ENCODE results near the gene ID2. TPM values are rescaled to one million over a fixed set of nuclear protein-coding genes. Genes with fewer than 3 reads are reported as not detected.

ID2 gene
- total and polyA plus RNA-seq, 10 of the 15 experiments (the other 5 are each of a cell fraction or from before 2014, with no cell fraction given): 39.0 to 613 (median 73.6) TPM

GRCh38 chr2:8643250-8643995 lies 38.4 kb upstream of the ID2 start (continued):
- TF ChIP-seq RFX5 (IDR thresholded peaks at IDR 0.05; ENCODE audit: low read depth, low read length): no peak
- TF ChIP-seq STAT3 (IDR thresholded peaks at IDR 0.05; ENCODE audit: low read depth, low read length): no peak
- TF ChIP-seq SKIL (IDR thresholded peaks at IDR 0.05; ENCODE audit: low read depth, poor library complexity, severe bottlenecking): no peak
- TF ChIP-seq SMAD5 (IDR thresholded peaks at IDR 0.05; ENCODE audit: low read depth): no peak

DNA sequence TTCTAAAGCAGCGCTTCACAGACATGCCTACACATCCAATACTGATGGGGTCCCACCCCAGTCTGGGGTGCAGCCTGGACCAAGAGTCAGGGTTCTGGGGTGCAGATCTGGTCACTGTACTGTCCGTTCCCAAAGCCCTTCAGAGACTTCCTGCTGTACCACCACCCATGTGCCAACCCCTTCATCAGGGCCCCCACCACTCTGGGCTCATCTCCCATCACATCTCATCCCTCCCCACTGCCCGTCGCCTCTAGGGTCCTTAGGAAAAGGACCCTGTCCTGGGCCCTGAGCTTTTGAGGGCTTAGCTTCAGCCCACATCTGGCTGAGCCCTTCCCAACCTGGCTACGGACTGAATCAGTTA lies 37.9 kb upstream of the ID2 start:
- intact Hi-C loops (cut with micrococcal nuclease; ENCODE audit: unreplicated experiment): no loop called here
- H3K27me3 ChIP-seq (replicated peaks in 1 of 2; ENCODE audit: control insufficient read depth in 2 of 2, insufficient read depth in 2 of 2, low read length in 1 of 2): no peaks in the 10 kb centered on the region; a peak in 1 of 4 replicates
- no peaks in the 10 kb centered on the region for H4K20me1 ChIP-seq (ENCODE audit: control insufficient read depth, insufficient read depth)
- CTCF ChIA-PET: no interaction called here
- TF ChIP-seq, protein P1, sequence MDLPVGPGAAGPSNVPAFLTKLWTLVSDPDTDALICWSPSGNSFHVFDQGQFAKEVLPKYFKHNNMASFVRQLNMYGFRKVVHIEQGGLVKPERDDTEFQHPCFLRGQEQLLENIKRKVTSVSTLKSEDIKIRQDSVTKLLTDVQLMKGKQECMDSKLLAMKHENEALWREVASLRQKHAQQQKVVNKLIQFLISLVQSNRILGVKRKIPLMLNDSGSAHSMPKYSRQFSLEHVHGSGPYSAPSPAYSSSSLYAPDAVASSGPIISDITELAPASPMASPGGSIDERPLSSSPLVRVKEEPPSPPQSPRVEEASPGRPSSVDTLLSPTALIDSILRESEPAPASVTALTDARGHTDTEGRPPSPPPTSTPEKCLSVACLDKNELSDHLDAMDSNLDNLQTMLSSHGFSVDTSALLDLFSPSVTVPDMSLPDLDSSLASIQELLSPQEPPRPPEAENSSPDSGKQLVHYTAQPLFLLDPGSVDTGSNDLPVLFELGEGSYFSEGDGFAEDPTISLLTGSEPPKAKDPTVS (IDR thresholded peaks at IDR 0.05; ENCODE audit: low read depth, low read length): no peak
- TF ChIP-seq BCL3 (IDR thresholded peaks at IDR 0.05; ENCODE audit: borderline replicate concordance, insufficient read depth, low read depth, low read length, poor library complexity, severe bottlenecking): no peak
- no peak for TF ChIP-seq HDAC2 (IDR thresholded peaks at IDR 0.05)
- no peaks in the 10 kb centered on the region for H3K36me3 ChIP-seq (ENCODE audit: control insufficient read depth in 2 of 2, insufficient read depth in 2 of 2, low read length in 1 of 2)
- no peak overlapping the region for H2AFZ ChIP-seq (ENCODE audit: control insufficient read depth, low read depth, low read length)
- FAIRE-seq (no peak), ATAC-seq (no peak), DNase-seq (ENCODE audit: low read depth, low spot score) (no peak)
- no peak overlapping the region for H3K4me2 ChIP-seq (ENCODE audit: control insufficient read depth, insufficient read depth)
- no TSS peak for BruUV-seq (replicated peaks)
- no peak overlapping the region for H3K27ac ChIP-seq (ENCODE audit: control insufficient read depth, insufficient read depth)
- H3K4me1 ChIP-seq (ENCODE audit: control insufficient read depth, insufficient read depth, low read length): no peaks in the 10 kb centered on the region
- no peak overlapping the region for H3K9ac ChIP-seq (ENCODE audit: control insufficient read depth, insufficient read depth, low read length)
- in situ Hi-C loops (cut with MboI): no loop called here
- no peak overlapping the region for H3K4me3 ChIP-seq
- WGBS (ENCODE audit: insufficient coverage, insufficient replicate concordance, low lambda C conversion rate, missing lambda C conversion rate): 27% methylated on average over 5 of the region's 5 CpGs
- SMC1A ChIA-PET (ENCODE audit: uncharacterized antibody, unreplicated experiment): no interaction called here
- RAD21 ChIA-PET (ENCODE audit: unreplicated experiment): no interaction called here
- peaks cover 13% of the 10 kb centered on the region; the same call in 2 of the 3 replicates for H3K9me3 ChIP-seq (replicated peaks; ENCODE audit: control insufficient read depth, insufficient read depth, low read length)
- POLR2A ChIA-PET: no interaction called here
- H3K79me2 ChIP-seq (ENCODE audit: control insufficient read depth, insufficient read depth, low read length): no peaks in the 10 kb centered on the region

Measured in GM12878 (cell line).